Neural cell (in vitro differentiated cells): Measurements from ENCODE around the gene ADGRG1. TPM values are rescaled to one million over a fixed set of nuclear protein-coding genes. Genes with fewer than 3 reads are reported as not detected.

Experiments
- H2AFZ ChIP-seq: fragments of 200-600, 300-800 bp; sonication (generic), shearing (Covaris generic); 2 replicates; pipeline ENCODE4 v1.6.0; 2014; ENCODE audit warnings: low read depth, mild to moderate bottlenecking, antibody characterized with exemption, low read length, moderate library complexity
- H3F3A ChIP-seq: fragments of 200-600 bp; shearing (Covaris generic); 2 replicates; pipeline ENCODE4 v1.6.1; 2016; ENCODE audit warnings: mild to moderate bottlenecking, moderate library complexity, mixed read lengths, antibody characterized with exemption, low read length; ENCODE audit not compliant: insufficient read depth, poor library complexity, severe bottlenecking
- H3K27ac ChIP-seq: fragments of 200-600, 300-800 bp; sonication (generic), shearing (Covaris generic); 2 replicates; pipeline ENCODE4 v1.5.1; 2014; ENCODE audit warnings: mild to moderate bottlenecking, low read length, moderate library complexity
- H3K27me3 ChIP-seq: fragments of 300-800, 200-600 bp; sonication (generic), shearing (Covaris generic); 2 replicates; pipeline ENCODE4 v1.6.0; 2014; ENCODE audit warnings: mild to moderate bottlenecking, low read depth, low read length, moderate library complexity; ENCODE audit not compliant: insufficient read depth
- H3K36me3 ChIP-seq: fragments of 300-800, 200-600 bp; sonication (generic), shearing (Covaris generic); 2 replicates; pipeline ENCODE4 v1.5.1; 2014; ENCODE audit warnings: mild to moderate bottlenecking, antibody characterized with exemption, low read length, moderate library complexity; ENCODE audit not compliant: insufficient read depth
- H3K4me2 ChIP-seq: fragments of 300-800, 200-600 bp; sonication (generic), shearing (Covaris generic); 2 replicates; pipeline ENCODE4 v1.6.0; 2014; ENCODE audit warnings: mild to moderate bottlenecking, low read length
- H3K4me3 ChIP-seq: fragments of 300-800, 200-600 bp; sonication (generic), shearing (Covaris generic); 2 replicates; pipeline ENCODE4 v1.5.1; 2014; ENCODE audit warnings: mild to moderate bottlenecking, low read length, moderate library complexity
- H3K79me2 ChIP-seq: fragments of 200-600 bp; shearing (Covaris generic); replicated peaks from 2 replicates; pipeline ENCODE4 v1.6.0; 2014; ENCODE audit warnings: mild to moderate bottlenecking, low read length, moderate library complexity; ENCODE audit not compliant: insufficient read depth
- H3K9ac ChIP-seq: fragments of 300-800, 200-600 bp; sonication (generic), shearing (Covaris generic); 2 replicates; pipeline ENCODE4 v1.6.1; 2016; ENCODE audit warnings: mild to moderate bottlenecking, low read length, mixed read lengths
- H3K9me2 ChIP-seq: fragments of 200-600 bp; shearing (Covaris generic); 2 replicates; pipeline ENCODE4 v1.6.1; 2016; ENCODE audit warnings: mild to moderate bottlenecking, low read length, mixed read lengths; ENCODE audit not compliant: insufficient read depth
- H3K9me3 ChIP-seq: fragments of 200-600, 300-800 bp; sonication (generic), shearing (Covaris generic); 2 replicates; pipeline ENCODE4 v1.6.1; 2016; ENCODE audit warnings: mild to moderate bottlenecking, mixed run types, low read length, moderate library complexity, mixed read lengths
- H4K20me1 ChIP-seq: fragments of 200-600 bp; shearing (Covaris generic); 2 replicates; pipeline ENCODE4 v1.6.1; 2016; ENCODE audit warnings: mild to moderate bottlenecking, mixed run types; ENCODE audit not compliant: insufficient read depth
- EP300 ChIP-seq: fragments of 450-650 bp; conservative IDR thresholded peaks from 2 replicates; pipeline ENCODE4 v1.6.1; 2014; ENCODE audit warnings: antibody characterized with exemption, mild to moderate bottlenecking, moderate library complexity; ENCODE audit not compliant: poor library complexity, severe bottlenecking
- EZH2 ChIP-seq: fragments of 200-600, 300-800 bp; shearing (Covaris generic), sonication (generic); IDR thresholded peaks from 2 replicates; pipeline ENCODE4 v1.6.1; 2014; ENCODE audit warnings: antibody characterized with exemption, low read length, borderline replicate concordance, mild to moderate bottlenecking; ENCODE audit not compliant: insufficient read depth, poor library complexity, severe bottlenecking
- MXI1 ChIP-seq: fragments of 450-650 bp; conservative IDR thresholded peaks from 2 replicates; pipeline ENCODE4 v1.6.1; 2014; ENCODE audit warnings: antibody characterized with exemption, mild to moderate bottlenecking; ENCODE audit not compliant: poor library complexity, severe bottlenecking
- POLR2AphosphoS5 ChIP-seq: IDR thresholded peaks from 2 replicates; pipeline ENCODE4 v1.6.1; 2012
- RAD21 ChIP-seq: fragments of 450-650 bp; conservative IDR thresholded peaks from 2 replicates; pipeline ENCODE4 v1.6.1; 2014; ENCODE audit warnings: antibody characterized with exemption, mild to moderate bottlenecking, moderate library complexity
- SMC3 ChIP-seq: fragments of 450-650 bp; conservative IDR thresholded peaks from 2 replicates; pipeline ENCODE4 v1.6.1; 2014; ENCODE audit warnings: antibody characterized with exemption, mild to moderate bottlenecking, moderate library complexity; ENCODE audit not compliant: poor library complexity
- TAF1 ChIP-seq: IDR thresholded peaks from 2 replicates; pipeline ENCODE4 v1.6.1; 2012; ENCODE audit warnings: low read depth
- polyA plus RNA-seq: library from polyadenylated mRNA; depleted of rRNA; stranded (reverse); fragments of >200 nt; gene quantifications from 2 replicates; pipeline ENCODE4 v1.2.3, GENCODE V29; 2014
- TF ChIP-seq, protein P1 (sequence below): IDR thresholded peaks from 2 replicates; pipeline ENCODE4 v1.6.1; 2012; ENCODE audit warnings: borderline replicate concordance
- TF ChIP-seq, protein P2 (sequence below): fragments of 450-650 bp; IDR thresholded peaks from 2 replicates; pipeline ENCODE4 v1.5.1; 2014; ENCODE audit warnings: antibody characterized with exemption, mild to moderate bottlenecking, moderate library complexity; ENCODE audit not compliant: poor library complexity, severe bottlenecking

The ADGRG1 gene
- polyA plus RNA-seq, 1 donor from 2014 or later = 86.8 TPM

DNA sequence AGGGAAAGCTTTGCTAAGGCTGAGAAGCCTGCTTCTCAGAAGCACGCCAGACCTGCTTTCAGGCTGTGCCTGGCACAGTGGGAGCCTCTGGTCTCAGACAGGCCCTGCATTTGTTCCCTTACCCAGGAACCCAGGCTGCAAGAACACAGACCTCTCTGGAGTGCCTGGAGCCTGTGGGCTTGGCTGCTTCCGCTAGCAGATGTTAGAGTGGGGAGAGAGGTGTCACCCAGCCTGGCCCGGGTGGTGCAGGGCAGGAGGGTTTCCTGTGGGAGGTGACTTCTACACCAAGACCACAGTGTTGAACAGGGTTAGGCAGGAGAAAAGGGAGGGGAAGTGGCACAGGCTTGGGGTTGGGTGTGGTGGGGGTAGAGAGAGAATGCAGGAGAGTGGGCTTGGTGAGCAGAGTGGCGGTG lies 35.8 kb upstream of the ADGRG1 start:
- no peaks in the 10 kb centered on the region for H3K9me3 ChIP-seq
- no peak for TF ChIP-seq RAD21
- TF ChIP-seq MXI1 = no peak
- TF ChIP-seq POLR2AphosphoS5 = no peak
- TF ChIP-seq EP300 = no peak
- TF ChIP-seq, protein P1, sequence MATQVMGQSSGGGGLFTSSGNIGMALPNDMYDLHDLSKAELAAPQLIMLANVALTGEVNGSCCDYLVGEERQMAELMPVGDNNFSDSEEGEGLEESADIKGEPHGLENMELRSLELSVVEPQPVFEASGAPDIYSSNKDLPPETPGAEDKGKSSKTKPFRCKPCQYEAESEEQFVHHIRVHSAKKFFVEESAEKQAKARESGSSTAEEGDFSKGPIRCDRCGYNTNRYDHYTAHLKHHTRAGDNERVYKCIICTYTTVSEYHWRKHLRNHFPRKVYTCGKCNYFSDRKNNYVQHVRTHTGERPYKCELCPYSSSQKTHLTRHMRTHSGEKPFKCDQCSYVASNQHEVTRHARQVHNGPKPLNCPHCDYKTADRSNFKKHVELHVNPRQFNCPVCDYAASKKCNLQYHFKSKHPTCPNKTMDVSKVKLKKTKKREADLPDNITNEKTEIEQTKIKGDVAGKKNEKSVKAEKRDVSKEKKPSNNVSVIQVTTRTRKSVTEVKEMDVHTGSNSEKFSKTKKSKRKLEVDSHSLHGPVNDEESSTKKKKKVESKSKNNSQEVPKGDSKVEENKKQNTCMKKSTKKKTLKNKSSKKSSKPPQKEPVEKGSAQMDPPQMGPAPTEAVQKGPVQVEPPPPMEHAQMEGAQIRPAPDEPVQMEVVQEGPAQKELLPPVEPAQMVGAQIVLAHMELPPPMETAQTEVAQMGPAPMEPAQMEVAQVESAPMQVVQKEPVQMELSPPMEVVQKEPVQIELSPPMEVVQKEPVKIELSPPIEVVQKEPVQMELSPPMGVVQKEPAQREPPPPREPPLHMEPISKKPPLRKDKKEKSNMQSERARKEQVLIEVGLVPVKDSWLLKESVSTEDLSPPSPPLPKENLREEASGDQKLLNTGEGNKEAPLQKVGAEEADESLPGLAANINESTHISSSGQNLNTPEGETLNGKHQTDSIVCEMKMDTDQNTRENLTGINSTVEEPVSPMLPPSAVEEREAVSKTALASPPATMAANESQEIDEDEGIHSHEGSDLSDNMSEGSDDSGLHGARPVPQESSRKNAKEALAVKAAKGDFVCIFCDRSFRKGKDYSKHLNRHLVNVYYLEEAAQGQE = no peak
- TF ChIP-seq SMC3 = no peak
- no peaks in the 10 kb centered on the region for H4K20me1 ChIP-seq
- H3K9ac ChIP-seq = no peak overlapping the region
- no peaks in the 10 kb centered on the region for H3K36me3 ChIP-seq
- no peak overlapping the region for H3K27ac ChIP-seq
- H3F3A ChIP-seq = no peaks in the 10 kb centered on the region
- H3K27me3 ChIP-seq = no peaks in the 10 kb centered on the region
- no peaks in the 10 kb centered on the region for H3K9me2 ChIP-seq
- no peak overlapping the region for H2AFZ ChIP-seq
- no peaks in the 10 kb centered on the region for H3K79me2 ChIP-seq
- no peak overlapping the region for H3K4me2 ChIP-seq
- no peak overlapping the region for H3K4me3 ChIP-seq

DNA sequence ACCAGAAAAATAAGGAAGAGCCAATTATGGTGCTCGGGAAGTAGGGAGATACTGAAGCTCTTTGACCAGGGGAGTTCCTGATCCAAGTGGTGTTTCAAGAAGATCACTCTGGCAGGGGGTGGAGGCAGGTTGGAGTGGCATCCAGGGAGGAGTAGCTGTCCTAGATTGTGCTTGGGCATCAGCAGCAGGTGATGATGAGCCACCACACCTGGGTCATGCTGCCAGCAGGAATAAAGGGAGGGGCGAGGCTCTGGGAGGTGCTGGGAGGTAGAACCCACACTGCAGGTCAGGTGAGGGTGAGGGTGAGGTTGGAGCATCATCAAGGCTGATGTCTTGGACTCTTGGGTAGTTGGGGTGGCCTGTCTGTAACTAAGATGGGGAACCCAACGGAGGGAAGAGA lies 35.4 kb upstream of the ADGRG1 start:
- no peaks in the 10 kb centered on the region for H4K20me1 ChIP-seq
- TF ChIP-seq MXI1 = no peak
- TF ChIP-seq EP300 = no peak
- TF ChIP-seq SMC3 = no peak
- no peaks in the 10 kb centered on the region for H3F3A ChIP-seq
- no peak overlapping the region for H3K4me2 ChIP-seq
- no peaks in the 10 kb centered on the region for H3K9me3 ChIP-seq
- no peaks in the 10 kb centered on the region for H3K79me2 ChIP-seq
- no peak overlapping the region for H2AFZ ChIP-seq
- H3K27me3 ChIP-seq = no peaks in the 10 kb centered on the region
- no peak overlapping the region for H3K27ac ChIP-seq
- H3K36me3 ChIP-seq = no peaks in the 10 kb centered on the region
- no peaks in the 10 kb centered on the region for H3K9me2 ChIP-seq
- H3K4me3 ChIP-seq = no peak overlapping the region
- no peak overlapping the region for H3K9ac ChIP-seq

DNA sequence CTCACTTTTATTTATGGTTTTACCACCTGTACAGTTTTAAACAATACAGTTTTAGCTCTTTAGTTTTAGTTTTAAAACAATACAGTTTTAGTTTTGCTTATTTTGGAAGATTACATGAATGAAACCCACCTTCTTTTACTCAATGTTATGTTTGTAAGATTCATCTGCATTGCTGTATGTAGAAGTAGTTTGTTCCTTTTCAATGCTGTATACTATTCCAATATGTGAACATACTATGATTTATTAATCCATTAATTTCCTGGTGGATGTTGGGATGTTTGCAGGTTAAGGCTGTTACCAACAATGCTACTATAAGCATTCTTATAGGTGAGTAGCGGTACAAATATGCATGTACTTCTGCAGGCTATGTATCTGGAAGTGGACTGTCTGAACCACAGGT lies 34.4 kb upstream of the ADGRG1 start:
- no peaks in the 10 kb centered on the region for H3K79me2 ChIP-seq
- H3K36me3 ChIP-seq = no peaks in the 10 kb centered on the region
- H3K4me2 ChIP-seq = no peak overlapping the region
- H2AFZ ChIP-seq = no peak overlapping the region
- no peaks in the 10 kb centered on the region for H3F3A ChIP-seq
- no peaks in the 10 kb centered on the region for H4K20me1 ChIP-seq
- no peak for TF ChIP-seq SMC3
- no peak for TF ChIP-seq POLR2AphosphoS5
- no peak for TF ChIP-seq RAD21
- TF ChIP-seq MXI1 = no peak
- no peak for TF ChIP-seq TAF1
- TF ChIP-seq, protein P2, sequence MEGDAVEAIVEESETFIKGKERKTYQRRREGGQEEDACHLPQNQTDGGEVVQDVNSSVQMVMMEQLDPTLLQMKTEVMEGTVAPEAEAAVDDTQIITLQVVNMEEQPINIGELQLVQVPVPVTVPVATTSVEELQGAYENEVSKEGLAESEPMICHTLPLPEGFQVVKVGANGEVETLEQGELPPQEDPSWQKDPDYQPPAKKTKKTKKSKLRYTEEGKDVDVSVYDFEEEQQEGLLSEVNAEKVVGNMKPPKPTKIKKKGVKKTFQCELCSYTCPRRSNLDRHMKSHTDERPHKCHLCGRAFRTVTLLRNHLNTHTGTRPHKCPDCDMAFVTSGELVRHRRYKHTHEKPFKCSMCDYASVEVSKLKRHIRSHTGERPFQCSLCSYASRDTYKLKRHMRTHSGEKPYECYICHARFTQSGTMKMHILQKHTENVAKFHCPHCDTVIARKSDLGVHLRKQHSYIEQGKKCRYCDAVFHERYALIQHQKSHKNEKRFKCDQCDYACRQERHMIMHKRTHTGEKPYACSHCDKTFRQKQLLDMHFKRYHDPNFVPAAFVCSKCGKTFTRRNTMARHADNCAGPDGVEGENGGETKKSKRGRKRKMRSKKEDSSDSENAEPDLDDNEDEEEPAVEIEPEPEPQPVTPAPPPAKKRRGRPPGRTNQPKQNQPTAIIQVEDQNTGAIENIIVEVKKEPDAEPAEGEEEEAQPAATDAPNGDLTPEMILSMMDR = no peak
- no peak for TF ChIP-seq EZH2
- TF ChIP-seq, protein P1 = no peak
- no peak for TF ChIP-seq EP300
- no peak overlapping the region for H3K27ac ChIP-seq
- H3K4me3 ChIP-seq = no peak overlapping the region
- H3K9ac ChIP-seq = no peak overlapping the region
- H3K9me3 ChIP-seq = no peaks in the 10 kb centered on the region
- H3K9me2 ChIP-seq = no peaks in the 10 kb centered on the region
- H3K27me3 ChIP-seq = no peaks in the 10 kb centered on the region
